ENCODE measurements around the gene ZNFX1.

DNA sequence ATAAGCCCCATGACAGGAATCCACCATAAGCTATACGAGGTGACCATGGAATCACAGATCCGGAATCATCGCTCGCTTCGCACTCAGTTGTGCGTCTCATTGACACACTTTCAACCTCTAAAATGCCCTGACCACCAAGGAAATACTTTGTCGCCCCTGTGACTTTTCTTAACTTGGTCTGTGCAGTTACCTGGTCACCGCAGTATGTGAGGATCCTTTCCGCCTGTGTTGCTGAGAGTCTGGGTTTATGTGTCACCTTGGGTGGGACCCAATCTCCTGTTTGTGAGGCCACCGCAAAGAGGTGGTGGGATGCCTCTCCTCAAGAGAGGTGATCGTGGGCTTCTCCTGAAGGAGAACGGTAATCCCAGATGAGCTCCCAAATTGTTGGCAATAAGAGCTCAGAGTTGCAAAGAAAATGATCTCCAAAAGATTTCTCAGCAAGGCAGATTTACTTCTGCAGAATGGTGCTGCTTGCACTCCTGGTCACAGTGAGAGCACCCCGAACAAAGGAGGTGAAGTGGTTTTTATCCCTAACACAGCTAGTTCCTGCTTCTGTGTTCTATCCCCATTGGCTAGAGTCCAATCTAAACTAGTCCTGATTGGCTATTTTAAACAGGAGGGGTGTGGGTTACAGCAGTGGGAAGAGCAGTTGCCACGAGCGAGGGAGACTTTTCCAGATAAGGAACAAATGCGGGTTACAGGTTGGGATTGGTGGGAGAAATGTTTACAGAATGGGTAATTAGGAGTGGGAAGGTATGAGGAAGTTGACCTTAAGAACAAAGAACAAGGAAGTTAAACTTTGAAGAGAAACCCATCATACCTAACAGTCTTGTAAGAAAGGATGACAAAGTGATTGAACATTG is 9.1 kb upstream of the ZNFX1 start:
- no peak for TF ChIP-seq POLR2A (IDR thresholded peaks at IDR 0.05)
- no peak for TF ChIP-seq CTCF (IDR thresholded peaks at IDR 0.05)

All from heart left ventricle (tissue), 13 donors.